Endothelial cell of umbilical vein (primary cell): Measurements from ENCODE around the gene NLGN1. TPM values are rescaled to one million over a fixed set of nuclear protein-coding genes. Genes with fewer than 3 reads are reported as not detected.

Source experiments
- BruUV-seq: library from RNA; stranded (reverse); fragments of 400-500 nt; replicated peaks from 2 replicates; lab custom pipeline; 2021; lab: Mats Ljungman, UMichigan
- CTCF ChIA-PET: fragments of 300-600, 350-600 bp; sonication (Branson Sonifier 250); formaldehyde crosslinking; loops from one replicate; lab custom pipeline; 2021; ENCODE audit warnings: antibody characterized with exemption, inconsistent platforms; lab: Charles Lee
- POLR2A ChIA-PET: fragments of 300-600, 350-600 bp; sonication (Branson Sonifier 250); formaldehyde crosslinking; loops from one replicate; lab custom pipeline; 2021; ENCODE audit warnings: antibody characterized with exemption, inconsistent platforms; lab: Charles Lee
- DNase-seq: peaks from one replicate; pipeline ENCODE4 v3.0.0-alpha.2; 2011; ENCODE audit warnings: low read depth, low spot score
- FAIRE-seq: peaks from 2 replicates; lab custom pipeline; 2011; peaks lifted over from hg19 to GRCh38; lab: Jason Lieb, UNC
- H2AFZ ChIP-seq: 2 replicates; pipeline ENCODE4 v1.6.0; 2012; ENCODE audit warnings: low read depth, low read length, control low read depth, inconsistent platforms
- H3K27ac ChIP-seq: 2 replicates; pipeline ENCODE4 v1.5.1; 2011; ENCODE audit warnings: low read depth, mild to moderate bottlenecking, control low read depth, low read length, moderate library complexity; ENCODE audit not compliant: insufficient read depth
- H3K27me3 ChIP-seq, 2 experiments: 2 replicates each; pipeline versions ENCODE4 v1.6.0 to v1.6.1; 2011; ENCODE audit warnings: low read length in 2 of 2, mixed read lengths in 1 of 2; ENCODE audit not compliant: control insufficient read depth in 2 of 2, insufficient read depth in 2 of 2
- H3K36me3 ChIP-seq, 2 experiments: 2 replicates in 1 of 2; 3 replicates in 1 of 2; pipeline ENCODE4 v1.5.1; 2011; ENCODE audit warnings: low read length in 2 of 2, mild to moderate bottlenecking in 1 of 2, moderate library complexity in 1 of 2; ENCODE audit not compliant: control insufficient read depth in 2 of 2, insufficient read depth in 2 of 2; ENCODE audit errors: extremely low read depth in 1 of 2
- H3K4me1 ChIP-seq: 3 replicates; pipeline ENCODE4 v1.5.1; 2011; ENCODE audit warnings: mild to moderate bottlenecking, low read length; ENCODE audit not compliant: control insufficient read depth, insufficient read depth; ENCODE audit errors: extremely low read depth
- H3K4me2 ChIP-seq: 2 replicates; pipeline ENCODE4 v1.6.1; 2011; ENCODE audit warnings: low read length, control low read depth, mixed read lengths; ENCODE audit not compliant: insufficient read depth
- H3K4me3 ChIP-seq, 3 experiments: fragments of 200-600 bp in 1 of 3; sonication (generic), shearing (Covaris generic) in 1 of 3; replicated peaks in 1 of 3; 2 replicates each; pipeline ENCODE4 v1.5.1; 2011 to 2016; ENCODE audit warnings: control low read depth in 3 of 3, low read length in 3 of 3, mild to moderate bottlenecking in 2 of 3, inconsistent platforms in 1 of 3, low read depth in 1 of 3, moderate library complexity in 1 of 3; ENCODE audit not compliant: insufficient read depth in 1 of 3
- H3K79me2 ChIP-seq: 2 replicates; pipeline ENCODE4 v1.6.0; 2012; ENCODE audit warnings: low read length, inconsistent platforms; ENCODE audit not compliant: control insufficient read depth, insufficient read depth
- H3K9ac ChIP-seq: replicated peaks from 2 replicates; pipeline ENCODE3; 2011; ENCODE audit warnings: low read length, control low read depth; ENCODE audit not compliant: insufficient read depth; ENCODE audit errors: extremely low read depth
- H3K9me1 ChIP-seq: replicated peaks from 3 replicates; pipeline ENCODE4 v1.6.0; 2011; ENCODE audit warnings: mild to moderate bottlenecking, low read length; ENCODE audit not compliant: control insufficient read depth, insufficient read depth; ENCODE audit errors: extremely low read depth
- H3K9me3 ChIP-seq: replicated peaks from 2 replicates; pipeline ENCODE4 v1.5.1; 2012; ENCODE audit warnings: low read length, inconsistent platforms; ENCODE audit not compliant: control insufficient read depth, insufficient read depth
- H4K20me1 ChIP-seq: replicated peaks from 2 replicates; pipeline ENCODE3; 2011; ENCODE audit warnings: mild to moderate bottlenecking, low read length; ENCODE audit not compliant: control insufficient read depth, insufficient read depth; ENCODE audit errors: extremely low read depth
- CTCF ChIP-seq, 2 donors: IDR thresholded peaks; 1 replicate in 1 of 2; 2 replicates in 1 of 2; pipeline ENCODE4 v1.5.1; 2011; ENCODE audit warnings: low read length in 2 of 2, mild to moderate bottlenecking in 2 of 2, moderate library complexity in 2 of 2, control low read depth in 1 of 2, inconsistent platforms in 1 of 2, low read depth in 1 of 2; ENCODE audit not compliant: insufficient read depth in 1 of 2; ENCODE audit errors: extremely low read depth in 1 of 2
- EZH2 ChIP-seq: IDR thresholded peaks from 2 replicates; pipeline ENCODE4 v1.6.1; 2012; ENCODE audit warnings: borderline replicate concordance, low read depth, mild to moderate bottlenecking, moderate library complexity, low read length, inconsistent platforms; ENCODE audit not compliant: severe bottlenecking
- FOS ChIP-seq: IDR thresholded peaks from 2 replicates; pipeline ENCODE4 v1.6.1; 2011; ENCODE audit warnings: mild to moderate bottlenecking, low read length, moderate library complexity, borderline replicate concordance; ENCODE audit not compliant: insufficient read depth
- GATA2 ChIP-seq: IDR thresholded peaks from 2 replicates; pipeline ENCODE4 v1.7.0; 2011; ENCODE audit warnings: low read depth, mild to moderate bottlenecking, moderate library complexity, mixed read lengths, low read length; ENCODE audit not compliant: insufficient read length, insufficient read depth
- JUN ChIP-seq: IDR thresholded peaks from 2 replicates; pipeline ENCODE4 v1.6.1; 2011; ENCODE audit warnings: borderline replicate concordance, low read depth; ENCODE audit not compliant: insufficient read length, insufficient read depth
- MAX ChIP-seq: IDR thresholded peaks from 2 replicates; pipeline ENCODE4 v1.6.1; 2011; ENCODE audit not compliant: insufficient read depth, insufficient read length
- MYC ChIP-seq: IDR thresholded peaks from one replicate; pipeline ENCODE4 v1.6.1; 2011; ENCODE audit warnings: mild to moderate bottlenecking, low read depth, low read length
- POLR2A ChIP-seq: IDR thresholded peaks from 2 replicates; pipeline ENCODE4 v1.6.1; 2012; ENCODE audit warnings: low read depth, mild to moderate bottlenecking, control low read depth, low read length
- POLR2AphosphoS5 ChIP-seq: IDR thresholded peaks from 2 replicates; pipeline ENCODE4 v1.6.1; 2012; ENCODE audit warnings: low read depth, mild to moderate bottlenecking, control low read depth, low read length, moderate library complexity; ENCODE audit not compliant: insufficient read depth
- dilution Hi-C: fragments of 300-500 bp; cut with MboI; formaldehyde crosslinking; loops from one replicate; pipeline ENCODE4 v1.15.0; 2019; ENCODE audit warnings: low sequenced_read_pairs; ENCODE audit not compliant: extremely low pct_ligation_motif_present
- intact Hi-C: fragments of 100-400 bp; cut with micrococcal nuclease; formaldehyde crosslinking; loops from one replicate; pipeline ENCODE4 v1.10.0; 2022
- polyA plus RNA-seq, 4 experiments: library from polyadenylated mRNA; depleted of rRNA in 3 of 4; stranded (reverse) in 3 of 4; unstranded in 1 of 4; fragments of >200 nt; gene quantifications; 2 replicates each; pipeline versions ENCODE4 v1.2.1 to v1.2.3, GENCODE V29; 2011 to 2012; ENCODE audit warnings: missing spikeins in 1 of 4
- total RNA-seq: library from RNA; stranded (reverse); gene quantifications from 2 replicates; pipeline ENCODE4 v1.2.3, GENCODE V29; 2021

NLGN1 gene
- total and polyA plus RNA-seq, 2 donors (not counting 3 experiments of a cell fraction or from before 2014, with no cell fraction given) = 7.9 to 16.3 TPM

- POLR2A ChIA-PET = no interaction called here
- Histone ChIP-seq H3K27ac (no peak overlapping the region), H3K4me1 (peaks cover 5% of the 10 kb centered on the region), H3K4me3 (no peak overlapping the region), H3K79me2 (peaks cover 26% of the 10 kb centered on the region), H3K9me3 (no peaks in the 10 kb centered on the region), H3K36me3 (no peaks in the 10 kb centered on the region), H4K20me1 (no peaks in the 10 kb centered on the region), H2AFZ (no peak overlapping the region), H3K4me2 (no peak overlapping the region), H3K9me1 (no peaks in the 10 kb centered on the region), H3K9ac (no peak overlapping the region), H3K27me3 (no peaks in the 10 kb centered on the region)
- DNase-seq = no peak
- CTCF ChIA-PET = interaction anchor here (0.8 to 2.0 kb wide), 3 partner anchors 10 to 15 kb away, joined by 3 to 6 read pairs (median 3); no protein-coding TSS in a partner anchor
- intact Hi-C loops (loop anchor here (5.0 to 10.0 kb wide), 4 partner anchors 305 to 1038 kb away; no protein-coding TSS in a partner anchor), dilution Hi-C loops (no loop called here)
- FAIRE-seq = no peak
- no TSS peak for BruUV-seq
- TF ChIP-seq POLR2AphosphoS5 (no peak), MYC (no peak), GATA2 (no peak), EZH2 (no peak), MAX (no peak), FOS (no peak)
Measured at GRCh38 chr3:173587055-173587454, 189.5 kb downstream of the NLGN1 start.

- no peaks in the 10 kb centered on the region for H3K9me3 ChIP-seq
- DNase-seq (no peak), FAIRE-seq (no peak)
- intact Hi-C loops (loop anchor here (5.0 to 10.0 kb wide), 4 partner anchors 304 to 1036 kb away; no protein-coding TSS in a partner anchor), dilution Hi-C loops (no loop called here)
- no peaks in the 10 kb centered on the region for H3K9me1 ChIP-seq
- BruUV-seq = no TSS peak
- no peak for TF ChIP-seq MAX
- no peak for TF ChIP-seq GATA2
- no peak for TF ChIP-seq CTCF (IDR thresholded peaks at IDR 0.05; ENCODE audit: extremely low read depth in 1 of 2, insufficient read depth in 1 of 2, low read depth in 1 of 2, low read length in 2 of 2)
- TF ChIP-seq POLR2AphosphoS5 = no peak
- TF ChIP-seq EZH2 = no peak
- TF ChIP-seq JUN = no peak
- TF ChIP-seq FOS = no peak
- TF ChIP-seq MYC = no peak
- TF ChIP-seq POLR2A = no peak
- H3K4me3 ChIP-seq = no peak overlapping the region
- H3K79me2 ChIP-seq = peaks cover 32% of the 10 kb centered on the region
- no peak overlapping the region for H3K9ac ChIP-seq
- ChIA-PET POLR2A (no interaction called here), CTCF (interaction anchor here (1.1 to 2.0 kb wide), 5 partner anchors 9 to 288 kb away, joined by 3 to 6 read pairs (median 4); no protein-coding TSS in a partner anchor)
- H2AFZ ChIP-seq = no peak overlapping the region
- H3K27ac ChIP-seq = no peak overlapping the region
- no peaks in the 10 kb centered on the region for H4K20me1 ChIP-seq
- H3K27me3 ChIP-seq = no peaks in the 10 kb centered on the region
- H3K4me2 ChIP-seq = no peak overlapping the region
- no peaks in the 10 kb centered on the region for H3K36me3 ChIP-seq
- peaks cover 5% of the 10 kb centered on the region for H3K4me1 ChIP-seq
Measured at GRCh38 chr3:173588556-173588955, 191.0 kb downstream of the NLGN1 start.
